HS-27A (cell line): ENCODE results near the gene C16orf46.

Source experiments
- DNase-seq: peaks from one replicate; pipeline ENCODE4 v3.0.0-alpha.2; 2012; ENCODE audit warnings: low read depth, missing footprints

C16orf46 gene

GRCh38 chr16:81018496-81018895 is 58.5 kb downstream of the C16orf46 start:
- no peak for DNase-seq

GRCh38 chr16:81014672-81015071 is 62.4 kb downstream of the C16orf46 start:
- DNase-seq, result no peak

GRCh38 chr16:81012974-81013373 is 64.1 kb downstream of the C16orf46 start:
- DNase-seq, result no peak
